Kidney (tissue), 14 donors: ENCODE data around the gene POLR1H. TPM values are rescaled to one million over a fixed set of nuclear protein-coding genes. Genes with fewer than 3 reads are reported as not detected.

Source experiments
- DNase-seq, 5 donors: peaks; one replicate each; pipeline ENCODE4 v3.0.0-alpha.2; 2013 to 2020
- FAIRE-seq: peaks from 2 replicates; lab custom pipeline; 2012; peaks lifted over from hg19 to GRCh38; lab: Jason Lieb, UNC
- H3K27ac ChIP-seq, 2 donors: one replicate each; pipeline ENCODE4 v1.7.0; 2013; ENCODE audit warnings: low read depth in 2 of 2, low read length in 2 of 2, inconsistent platforms in 1 of 2
- H3K27me3 ChIP-seq: one replicate; pipeline ENCODE4 v1.7.1; 2013; ENCODE audit warnings: low read length, inconsistent platforms; ENCODE audit not compliant: control insufficient read depth, insufficient read depth
- H3K36me3 ChIP-seq, 3 donors: one replicate each; pipeline versions ENCODE4 v1.7.0 to v1.7.1; 2013; ENCODE audit warnings: low read length in 3 of 3, control low read depth in 1 of 3, inconsistent platforms in 1 of 3; ENCODE audit not compliant: insufficient read depth in 3 of 3, control insufficient read depth in 2 of 3
- H3K4me1 ChIP-seq, 3 donors: one replicate each; pipeline versions ENCODE4 v1.7.0 to v1.7.1; 2013; ENCODE audit warnings: low read length in 3 of 3, inconsistent platforms in 1 of 3, low read depth in 1 of 3; ENCODE audit not compliant: control insufficient read depth in 2 of 3, insufficient read depth in 2 of 3
- H3K4me3 ChIP-seq, 3 donors: one replicate each; pipeline versions ENCODE4 v1.7.0 to v1.8.1; 2013; ENCODE audit warnings: low read length in 3 of 3, control low read depth in 1 of 3, inconsistent platforms in 1 of 3
- H3K9ac ChIP-seq, 3 donors: one replicate each; pipeline versions ENCODE4 v1.7.0 to v1.7.1; 2013; ENCODE audit warnings: low read length in 3 of 3, control low read depth in 1 of 3, inconsistent platforms in 1 of 3
- H3K9me3 ChIP-seq, 3 donors: one replicate each; pipeline versions ENCODE4 v1.7.0 to v1.7.1; 2013; ENCODE audit warnings: low read length in 3 of 3, control low read depth in 1 of 3, inconsistent platforms in 1 of 3; ENCODE audit not compliant: control insufficient read depth in 2 of 3, insufficient read depth in 1 of 3
- CTCF ChIP-seq: IDR thresholded peaks from 3 replicates; pipeline ENCODE4 v1.5.1; 2012; ENCODE audit warnings: mild to moderate bottlenecking, moderate library complexity, borderline replicate concordance; ENCODE audit not compliant: insufficient read depth; ENCODE audit errors: extremely low read depth
- intact Hi-C: fragments of 100-400 bp; cut with DNase I; formaldehyde crosslinking; loops from one replicate; pipeline ENCODE4 v1.11.1; 2022
- polyA plus RNA-seq: library from polyadenylated mRNA; stranded (reverse); fragments of 350-450 nt; fragmentation: Illumina TruSeq; extraction: RNeasy Lipid Tissue Mini Kit (QIAGEN cat#74804); gene quantifications from one replicate; pipeline ENCODE4 v1.2.3, GENCODE V29; 2014; ENCODE audit warnings: low read depth, low replicate concordance; ENCODE audit not compliant: insufficient read depth
- total RNA-seq: library from RNA; stranded (reverse); fragmentation: NEBNext Ultra II Directional; extraction: Animal tissue kit (Norgen Biotek cat#: 25700); gene quantifications from one replicate; pipeline ENCODE4 v1.2.1, GENCODE V29; 2021
- donor health status: control.
- donor health status: control.
- donor health status: control.
- donor health status: control.
- donor health status: control.
- donor health status: DM: yes; HTN: yes; CAD: no.
- donor health status: Normal renal cell carcinoma (clear cell type).

The POLR1H gene
- total and polyA plus RNA-seq, 2 donors from 2014 or later, result 23.3 to 52.8 TPM

- peaks cover 0 to under 1% (median 0%) of the 10 kb centered on the region in 3 donors for H3K36me3 ChIP-seq
- no peak for TF ChIP-seq CTCF
- H3K27ac ChIP-seq, result no peak overlapping the region
- intact Hi-C loops, result no loop called here
- no peaks in the 10 kb centered on the region for H3K9me3 ChIP-seq
- DNase-seq (peak in 4 of 5 donors; percentile 22 to 72 (median 44)), FAIRE-seq (no peak)
- H3K4me3 ChIP-seq, result peak overlapping the region in 1 of 3 donors; percentile 21
- peaks cover 0 to 8% (median 3%) of the 10 kb centered on the region in 3 donors for H3K4me1 ChIP-seq
- H3K27me3 ChIP-seq, result peaks cover 57% of the 10 kb centered on the region
- no peak overlapping the region for H3K9ac ChIP-seq
Observed at GRCh38 chr6:30074331-30075093, 13.4 kb downstream of the POLR1H start.

- no peaks in the 10 kb centered on the region for H3K9me3 ChIP-seq
- peaks cover 0 to 8% (median 3%) of the 10 kb centered on the region in 3 donors for H3K4me1 ChIP-seq
- no peak within 1 kb of the TSS for H3K27ac ChIP-seq
- H3K27me3 ChIP-seq, result peaks cover 57% of the 10 kb centered on the region
- H3K9ac ChIP-seq, result no peak within 1 kb of the TSS
- H3K4me3 ChIP-seq, result peak within 1 kb of the TSS in 1 of 3 donors; percentile 21
- intact Hi-C loops, result no loop called here
- DNase-seq (peak in 3 of 5 donors; percentile 19 to 78 (median 25)), FAIRE-seq (no peak)
- TF ChIP-seq CTCF, result no peak
- H3K36me3 ChIP-seq, result no peaks in the 10 kb centered on the region
Observed at GRCh38 chr6:30075094-30075789, 14.2 kb downstream of the POLR1H start, which contains the start of gene RNF39. RNF39 (minus strand) TSS chr6:30075769; CDS start chr6:30075585, 184 bp downstream.

- H3K36me3 ChIP-seq, result no peaks in the 10 kb centered on the region
- H3K9ac ChIP-seq, result no peak overlapping the region
- intact Hi-C loops, result no loop called here
- no peak overlapping the region for H3K27ac ChIP-seq
- H3K27me3 ChIP-seq, result peaks cover 57% of the 10 kb centered on the region
- FAIRE-seq, result no peak
- H3K9me3 ChIP-seq, result no peaks in the 10 kb centered on the region
- peak in 2 of 5 donors; percentile 12 to 88 for DNase-seq
- H3K4me1 ChIP-seq, result peaks cover 0 to 8% (median 3%) of the 10 kb centered on the region in 3 donors
- H3K4me3 ChIP-seq, result no peak overlapping the region
- TF ChIP-seq CTCF, result no peak
Observed at GRCh38 chr6:30075790-30076732, 15.0 kb downstream of the POLR1H start.
